ENCODE data around the gene RABEP1.
"Not testable (repeated sequence)": the region's sequence is repeated elsewhere in the genome, so short reads cannot be mapped to it uniquely, and the experiment has no call there.

RABEP1 gene

DNA sequence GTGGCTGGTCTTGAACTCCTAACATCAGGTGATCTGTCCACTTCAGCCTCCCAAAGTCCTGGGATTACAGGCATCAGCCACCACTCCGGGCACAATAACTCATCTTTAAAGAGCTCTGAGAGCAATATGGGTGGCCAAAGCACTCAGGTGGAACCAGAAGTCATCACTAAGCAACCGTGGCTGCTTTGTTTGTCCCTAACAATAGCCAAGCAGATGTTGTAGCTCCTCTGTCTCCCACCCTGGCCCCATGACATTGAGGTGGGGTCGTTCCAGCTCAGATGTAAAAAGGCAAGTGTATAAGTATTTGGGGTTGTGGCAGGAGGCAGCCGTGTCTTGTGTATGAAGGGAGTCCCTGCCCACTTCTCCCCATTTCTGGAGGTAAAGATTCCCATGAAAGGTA is 43.8 kb upstream of the RABEP1 start:
- Mint-ChIP-seq H3K27ac (no peak overlapping the region), H3K9me3 (no peaks in the 10 kb centered on the region), H3K27me3 (ENCODE audit: low read depth) (no peaks in the 10 kb centered on the region), H3K4me1 (peaks cover 5% of the 10 kb centered on the region), H3K36me3 (ENCODE audit: low read depth) (peaks cover 8% of the 10 kb centered on the region), H3K4me3 (no peak overlapping the region)
- TF ChIP-seq, protein P1, sequence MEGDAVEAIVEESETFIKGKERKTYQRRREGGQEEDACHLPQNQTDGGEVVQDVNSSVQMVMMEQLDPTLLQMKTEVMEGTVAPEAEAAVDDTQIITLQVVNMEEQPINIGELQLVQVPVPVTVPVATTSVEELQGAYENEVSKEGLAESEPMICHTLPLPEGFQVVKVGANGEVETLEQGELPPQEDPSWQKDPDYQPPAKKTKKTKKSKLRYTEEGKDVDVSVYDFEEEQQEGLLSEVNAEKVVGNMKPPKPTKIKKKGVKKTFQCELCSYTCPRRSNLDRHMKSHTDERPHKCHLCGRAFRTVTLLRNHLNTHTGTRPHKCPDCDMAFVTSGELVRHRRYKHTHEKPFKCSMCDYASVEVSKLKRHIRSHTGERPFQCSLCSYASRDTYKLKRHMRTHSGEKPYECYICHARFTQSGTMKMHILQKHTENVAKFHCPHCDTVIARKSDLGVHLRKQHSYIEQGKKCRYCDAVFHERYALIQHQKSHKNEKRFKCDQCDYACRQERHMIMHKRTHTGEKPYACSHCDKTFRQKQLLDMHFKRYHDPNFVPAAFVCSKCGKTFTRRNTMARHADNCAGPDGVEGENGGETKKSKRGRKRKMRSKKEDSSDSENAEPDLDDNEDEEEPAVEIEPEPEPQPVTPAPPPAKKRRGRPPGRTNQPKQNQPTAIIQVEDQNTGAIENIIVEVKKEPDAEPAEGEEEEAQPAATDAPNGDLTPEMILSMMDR (IDR thresholded peaks at IDR 0.05; ENCODE audit: unreplicated experiment in 3 of 3), result no peak

DNA sequence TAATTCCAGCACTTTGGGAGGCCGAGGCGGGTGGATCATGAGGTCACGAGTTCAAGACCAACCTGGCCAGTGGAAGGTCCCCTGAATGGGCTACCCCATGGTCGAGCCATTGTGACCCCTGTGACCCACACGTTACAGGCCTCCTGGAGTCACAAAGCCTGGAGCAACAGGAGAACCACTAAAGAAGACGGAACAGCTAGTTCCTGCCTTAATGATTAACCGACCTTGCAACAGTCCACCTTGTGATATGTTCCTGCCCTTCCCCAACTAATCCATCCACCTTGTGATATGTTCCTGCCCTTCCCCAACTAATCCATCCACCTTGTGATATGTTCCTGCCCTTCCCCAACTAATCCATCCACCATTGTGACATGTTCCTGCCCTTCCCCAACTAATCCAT is 42.3 kb upstream of the RABEP1 start:
- not testable (repeated sequence) for H3K27ac Mint-ChIP-seq, H3K4me3 Mint-ChIP-seq

DNA sequence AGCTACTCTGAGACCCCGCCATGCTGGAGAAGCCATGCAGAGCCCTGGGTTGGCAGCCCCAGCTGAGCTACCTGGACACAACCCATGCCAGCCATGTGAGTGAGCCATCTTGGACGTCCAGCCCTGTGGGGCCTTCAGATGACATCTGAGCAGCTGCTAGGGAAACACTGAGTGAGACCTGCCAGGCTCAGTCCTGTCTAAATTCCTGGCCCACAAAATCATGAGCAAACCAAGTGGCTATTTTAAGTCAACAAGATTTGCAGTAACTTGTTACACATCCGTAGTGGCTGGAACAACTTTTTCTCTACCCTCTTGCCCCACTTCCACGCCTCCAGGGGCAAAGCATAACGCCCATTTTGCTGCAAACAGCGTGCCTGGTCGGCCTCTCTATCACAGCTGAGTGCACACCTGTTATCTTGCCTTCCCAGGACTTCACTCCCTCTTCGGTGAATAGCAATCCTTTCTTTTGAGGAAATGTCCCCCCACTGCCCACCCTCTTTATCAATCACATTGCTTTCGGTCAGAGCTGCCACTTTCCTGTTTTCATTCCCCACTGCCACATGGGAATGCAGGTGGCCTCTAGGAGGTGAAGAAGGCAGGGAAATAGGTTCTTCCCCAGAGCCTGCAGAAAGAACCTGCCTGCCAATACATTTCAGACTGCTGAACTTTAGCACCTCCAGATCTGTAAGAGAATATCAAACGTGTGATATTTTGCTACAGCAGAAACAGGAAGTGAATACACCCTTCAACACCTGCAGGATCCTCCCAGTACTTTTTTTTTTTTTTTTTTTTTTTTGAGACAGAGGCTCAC is 40.0 kb upstream of the RABEP1 start:
- Mint-ChIP-seq H3K4me3 (no peak overlapping the region), H3K36me3 (ENCODE audit: low read depth) (no peaks in the 10 kb centered on the region), H3K9me3 (peaks cover 3% of the 10 kb centered on the region), H3K27me3 (ENCODE audit: low read depth) (no peaks in the 10 kb centered on the region), H3K4me1 (peaks cover 5% of the 10 kb centered on the region), H3K27ac (no peak overlapping the region)
- TF ChIP-seq, protein P1 (IDR thresholded peaks at IDR 0.05; ENCODE audit: unreplicated experiment in 3 of 3), result no peak

More for the DNA sequence above, 42.3 kb upstream of the RABEP1 start:
- H3K27me3 Mint-ChIP-seq (ENCODE audit: low read depth); H3K4me1 Mint-ChIP-seq; H3K36me3 Mint-ChIP-seq (ENCODE audit: low read depth); H3K9me3 Mint-ChIP-seq: not testable (repeated sequence)

DNA sequence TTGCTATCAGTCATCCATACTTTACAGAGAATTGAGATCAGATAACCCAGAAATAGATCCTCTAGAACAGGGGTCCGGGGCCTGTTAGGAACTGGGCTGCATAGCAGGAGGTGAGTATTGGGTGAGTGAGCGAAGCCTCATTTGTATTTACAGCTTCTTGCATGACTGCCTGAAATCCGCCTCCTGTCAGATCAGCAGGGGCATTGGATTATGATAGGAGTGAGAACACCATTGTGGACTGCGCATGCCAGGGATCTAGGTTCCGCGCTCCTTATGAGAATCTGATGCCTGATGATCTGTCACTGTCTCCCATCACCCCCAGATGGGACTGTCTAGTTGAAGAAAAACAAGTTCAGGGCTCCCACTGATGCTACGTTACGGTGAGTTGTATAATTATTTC is 34.5 kb upstream of the RABEP1 start:
- no peak overlapping the region for H3K4me3 Mint-ChIP-seq
- TF ChIP-seq, protein P1 (IDR thresholded peaks at IDR 0.05; ENCODE audit: unreplicated experiment in 3 of 3), result no peak
- H3K27me3 Mint-ChIP-seq (ENCODE audit: low read depth), result no peaks in the 10 kb centered on the region
- H3K27ac Mint-ChIP-seq, result no peak overlapping the region
- H3K9me3 Mint-ChIP-seq, result peaks cover 3% of the 10 kb centered on the region
- no peaks in the 10 kb centered on the region for H3K36me3 Mint-ChIP-seq (ENCODE audit: low read depth)
- no peaks in the 10 kb centered on the region for H3K4me1 Mint-ChIP-seq

DNA sequence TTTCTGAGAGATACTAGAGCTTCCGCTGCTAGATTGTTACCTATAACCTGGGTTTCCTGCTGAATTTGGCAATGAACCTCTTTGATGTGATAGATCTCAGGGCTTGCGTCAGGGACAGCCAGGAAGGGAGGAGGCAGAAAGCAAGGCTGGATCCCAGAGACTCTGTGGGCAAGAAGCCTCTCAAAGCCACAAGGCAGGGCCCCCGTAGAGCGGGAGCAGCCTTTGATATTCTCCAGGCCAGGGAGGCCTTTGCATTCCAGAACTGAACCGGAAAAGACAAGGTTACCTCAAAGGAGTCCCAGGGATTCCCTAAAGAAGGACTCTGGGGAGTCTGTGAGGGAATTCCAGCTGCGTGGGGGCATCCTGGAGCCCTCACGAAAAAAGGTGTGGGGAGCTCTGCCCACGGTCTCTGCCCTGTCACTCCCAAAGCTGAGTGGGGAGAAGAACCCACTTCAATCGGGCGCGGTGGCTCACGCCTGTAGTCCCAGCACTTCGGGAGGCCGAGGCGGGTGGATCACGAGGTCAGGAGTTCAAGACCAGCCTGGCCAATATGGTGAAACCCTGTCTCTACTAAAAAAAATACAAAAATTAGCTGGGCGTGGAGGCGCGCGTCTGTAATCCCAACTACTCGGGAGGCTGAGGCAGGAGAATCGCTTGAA is 33.1 kb upstream of the RABEP1 start:
- no peak overlapping the region for H3K27ac Mint-ChIP-seq
- H3K4me1 Mint-ChIP-seq, result no peaks in the 10 kb centered on the region
- H3K36me3 Mint-ChIP-seq (ENCODE audit: low read depth), result no peaks in the 10 kb centered on the region
- H3K27me3 Mint-ChIP-seq (ENCODE audit: low read depth), result no peaks in the 10 kb centered on the region
- H3K4me3 Mint-ChIP-seq, result no peak overlapping the region
- H3K9me3 Mint-ChIP-seq, result peaks cover 3% of the 10 kb centered on the region
- TF ChIP-seq, protein P1 (IDR thresholded peaks at IDR 0.05; ENCODE audit: unreplicated experiment in 3 of 3), result no peak

DNA sequence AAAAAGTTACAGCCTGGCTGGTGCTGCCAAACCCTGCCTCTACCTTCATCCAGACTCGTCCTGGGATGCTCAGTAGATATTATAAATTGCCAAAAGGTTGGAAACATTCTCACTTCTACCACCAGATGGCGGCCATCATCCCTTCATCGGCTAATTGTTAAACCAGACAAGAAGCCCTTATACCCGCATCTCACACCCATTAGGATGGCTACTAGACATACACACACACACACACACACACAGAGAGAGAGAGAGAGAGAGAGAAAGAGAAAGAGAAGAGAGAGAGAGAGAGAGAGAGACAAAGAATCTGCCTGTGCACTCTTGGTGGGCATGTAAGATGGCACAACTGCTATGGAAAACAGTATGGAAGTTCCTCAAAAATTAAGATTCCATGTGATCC is 32.5 kb upstream of the RABEP1 start:
- Mint-ChIP-seq H3K4me3 (no peak overlapping the region), H3K9me3 (no peaks in the 10 kb centered on the region), H3K4me1 (no peaks in the 10 kb centered on the region), H3K27me3 (ENCODE audit: low read depth) (no peaks in the 10 kb centered on the region), H3K36me3 (ENCODE audit: low read depth) (no peaks in the 10 kb centered on the region), H3K27ac (no peak overlapping the region)
- TF ChIP-seq, protein P1 (IDR thresholded peaks at IDR 0.05; ENCODE audit: unreplicated experiment in 3 of 3), result peak; percentile 52 to 60 (median 53)
